Measurements from ENCODE around the gene TMPRSS9.
A peak's percentile ranks its signal among the peaks of the same experiment; 100 is the strongest.

The TMPRSS9 gene

GRCh38 chr19:2474232-2475017, 114.4 kb downstream of the TMPRSS9 start:
- peak overlapping the region; percentile 66 for H3K27ac ChIP-seq (ENCODE audit: low read depth, low read length)
- H3K9me3 ChIP-seq (ENCODE audit: control insufficient read depth in 1 of 2, low read length in 2 of 2): no peaks in the 10 kb centered on the region
- peak overlapping the region; percentile 85 to 99 for H3K4me3 ChIP-seq (ENCODE audit: low read depth in 1 of 2, low read length in 2 of 2)
- peaks cover 10 to 28% of the 10 kb centered on the region in 2 donors for H3K4me1 ChIP-seq (ENCODE audit: control insufficient read depth in 1 of 2, insufficient read depth in 2 of 2, low read length in 2 of 2)
- peak overlapping the region; percentile 39 to 63 for H3K9ac ChIP-seq (ENCODE audit: low read depth in 1 of 2, low read length in 2 of 2)
- no peaks in the 10 kb centered on the region for H3K36me3 ChIP-seq (ENCODE audit: control insufficient read depth in 1 of 2, insufficient read depth in 2 of 2, low read length in 2 of 2)
- H3K27me3 ChIP-seq (ENCODE audit: control insufficient read depth in 1 of 2, insufficient read depth in 2 of 2, low read length in 2 of 2): no peaks in the 10 kb centered on the region

DNA sequence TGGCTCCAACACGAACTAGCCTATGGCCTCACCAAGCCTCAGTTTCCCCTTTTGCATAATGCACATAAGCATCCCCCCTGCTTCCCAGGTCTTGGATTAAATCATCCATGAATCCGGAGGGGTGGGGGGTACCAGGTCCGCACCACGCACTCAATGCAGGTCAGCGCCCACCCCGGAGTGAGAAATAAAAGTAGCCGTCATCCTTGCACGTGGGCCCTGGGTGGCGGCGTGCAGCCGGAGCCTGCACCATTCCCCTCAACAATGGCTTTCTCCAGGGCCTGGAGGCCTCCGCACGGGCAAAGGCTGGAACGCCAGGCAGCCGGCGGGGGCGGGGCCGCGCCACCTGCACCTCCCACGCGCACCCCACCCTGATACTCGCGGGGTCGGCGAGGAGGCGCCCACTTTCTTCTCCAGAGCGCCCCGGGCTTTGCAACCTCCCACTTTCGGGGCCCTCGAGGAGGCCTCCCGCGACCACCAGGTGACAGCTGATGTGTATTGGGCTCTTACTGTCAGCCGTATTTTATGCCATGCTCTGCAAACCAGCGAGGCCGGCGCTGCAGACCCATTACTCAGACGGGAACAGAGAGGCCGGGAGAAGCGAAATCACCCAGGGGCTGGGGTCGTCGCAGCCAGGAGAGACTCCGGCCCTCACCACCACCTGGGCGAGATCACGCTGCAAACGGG, 115.1 kb downstream of the TMPRSS9 start:
- no peaks in the 10 kb centered on the region for H3K36me3 ChIP-seq (ENCODE audit: control insufficient read depth in 1 of 2, insufficient read depth in 2 of 2, low read length in 2 of 2)
- H3K27me3 ChIP-seq (ENCODE audit: control insufficient read depth in 1 of 2, insufficient read depth in 2 of 2, low read length in 2 of 2): no peaks in the 10 kb centered on the region
- peak overlapping the region; percentile 85 to 99 for H3K4me3 ChIP-seq (ENCODE audit: low read depth in 1 of 2, low read length in 2 of 2)
- H3K4me1 ChIP-seq (ENCODE audit: control insufficient read depth in 1 of 2, insufficient read depth in 2 of 2, low read length in 2 of 2): peaks cover 10 to 28% of the 10 kb centered on the region in 2 donors
- peak overlapping the region; percentile 39 to 63 for H3K9ac ChIP-seq (ENCODE audit: low read depth in 1 of 2, low read length in 2 of 2)
- no peaks in the 10 kb centered on the region for H3K9me3 ChIP-seq (ENCODE audit: control insufficient read depth in 1 of 2, low read length in 2 of 2)
- H3K27ac ChIP-seq (ENCODE audit: low read depth, low read length): peak overlapping the region; percentile 66
